GM19043 (cell line): Measurements from ENCODE around the gene CUX1.
"Not testable (repeated sequence)": the region's sequence is repeated elsewhere in the genome, so short reads cannot be mapped to it uniquely, and the experiment has no call there.

Experiments used
- ATAC-seq: cut with Tn5 transposase; IDR thresholded peaks from one replicate; pipeline ENCODE4 v1.9.1; 2021; ENCODE audit warnings: low read depth; ENCODE audit not compliant: unreplicated experiment

Gene CUX1

DNA sequence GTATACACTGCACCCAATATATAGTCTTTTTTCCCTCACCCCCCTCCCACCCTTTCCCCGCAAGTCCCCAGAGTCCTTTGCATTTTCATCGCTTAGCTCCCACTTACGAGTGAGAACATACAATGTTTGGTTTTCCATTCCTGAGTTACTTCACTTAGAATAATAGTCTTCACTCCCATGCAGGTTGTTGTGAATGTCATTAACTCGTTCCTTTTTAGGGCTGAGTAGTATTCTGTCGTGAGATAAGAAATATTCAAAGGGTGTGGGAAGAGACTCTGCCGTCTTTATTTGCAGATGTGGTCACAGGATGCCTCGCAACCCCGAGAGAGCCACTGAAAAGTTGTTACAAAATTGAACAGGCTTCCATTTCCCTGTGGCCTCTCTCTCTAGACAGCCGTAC lies 331.4 kb downstream of the CUX1 start:
- no peak for ATAC-seq

DNA sequence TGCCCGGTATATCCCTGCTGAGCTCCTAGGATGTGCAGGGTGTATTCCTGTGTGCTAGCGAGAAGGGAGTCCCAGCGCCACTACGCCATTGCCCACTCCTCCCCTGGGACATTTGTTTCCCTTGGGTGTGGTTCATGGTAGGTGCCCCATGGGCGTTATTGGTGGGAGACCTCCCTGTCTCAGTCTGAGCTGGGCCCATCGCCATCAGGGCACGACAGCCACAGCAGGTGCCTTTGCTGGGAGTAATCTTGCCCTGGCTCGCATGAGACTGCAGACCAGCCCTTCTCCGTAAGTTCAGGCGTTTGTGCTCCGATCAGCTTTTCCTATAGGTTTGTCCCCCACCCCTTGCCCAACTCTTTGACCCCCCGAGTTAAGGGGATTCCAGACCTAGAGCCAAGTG lies 332.0 kb downstream of the CUX1 start:
- ATAC-seq: no peak

DNA sequence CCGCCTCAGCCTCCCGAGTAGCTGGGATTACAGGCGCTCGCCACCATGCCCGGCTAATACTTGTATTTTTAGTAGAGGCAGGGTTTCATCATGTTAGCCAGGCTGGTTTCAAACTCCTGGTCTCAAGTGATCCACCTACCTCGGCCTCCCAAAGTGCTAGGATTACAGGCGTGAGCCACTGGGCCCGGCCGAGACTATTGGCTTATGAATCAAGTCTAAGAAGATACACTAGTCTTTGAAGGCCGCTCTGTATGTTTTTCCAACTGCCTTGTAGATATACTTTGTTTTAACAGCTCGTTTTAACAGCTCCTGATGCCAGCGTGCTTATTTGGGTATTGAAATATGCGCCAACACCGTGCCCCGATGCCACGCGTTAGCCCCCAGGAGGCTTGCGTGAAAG lies 332.8 kb downstream of the CUX1 start:
- ATAC-seq: no peak

DNA sequence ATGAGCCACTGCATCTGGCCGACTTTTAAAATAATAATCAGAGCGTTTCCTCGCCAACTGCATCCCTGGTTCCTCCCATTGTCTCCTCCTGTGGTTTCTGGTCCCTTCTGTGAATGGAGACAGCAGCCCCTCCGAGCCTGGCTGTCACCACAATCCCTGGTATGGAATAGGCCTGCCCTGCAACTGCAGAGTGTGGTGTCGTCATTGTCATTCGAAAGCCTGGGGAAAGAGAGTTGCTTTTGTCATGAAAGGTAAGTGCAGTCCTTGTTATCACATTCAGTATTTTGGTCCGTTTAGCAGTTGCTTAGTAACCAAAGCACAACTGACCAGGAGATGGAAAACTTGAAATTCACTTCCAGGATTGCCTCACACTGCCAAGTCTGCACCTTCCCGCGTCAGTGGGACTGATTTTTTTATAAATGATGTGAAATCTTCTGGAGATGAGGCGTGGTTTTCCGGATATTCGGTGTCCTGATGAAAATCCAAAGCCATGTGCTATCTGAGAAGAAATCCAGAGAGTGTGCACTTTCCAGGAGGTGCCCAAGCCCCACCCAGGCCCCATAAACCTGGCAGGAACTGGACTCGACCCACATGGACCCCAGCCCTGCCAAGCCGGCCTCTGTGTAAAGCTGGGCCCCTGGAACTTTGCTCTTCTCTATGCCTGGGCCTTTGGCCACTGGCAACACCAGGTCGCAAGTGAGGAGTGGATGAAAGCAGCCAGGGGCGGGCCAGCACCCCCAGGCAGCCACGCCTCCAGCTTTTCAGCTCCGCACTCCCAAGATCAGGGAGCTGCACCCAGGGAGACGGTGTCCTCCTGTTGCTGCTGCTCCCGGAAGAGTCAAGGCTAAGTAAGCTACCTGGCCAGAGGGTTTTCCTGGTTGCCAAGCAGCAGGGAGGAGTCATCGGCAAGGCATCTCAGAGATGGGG lies 335.5 kb downstream of the CUX1 start:
- no peak for ATAC-seq

DNA sequence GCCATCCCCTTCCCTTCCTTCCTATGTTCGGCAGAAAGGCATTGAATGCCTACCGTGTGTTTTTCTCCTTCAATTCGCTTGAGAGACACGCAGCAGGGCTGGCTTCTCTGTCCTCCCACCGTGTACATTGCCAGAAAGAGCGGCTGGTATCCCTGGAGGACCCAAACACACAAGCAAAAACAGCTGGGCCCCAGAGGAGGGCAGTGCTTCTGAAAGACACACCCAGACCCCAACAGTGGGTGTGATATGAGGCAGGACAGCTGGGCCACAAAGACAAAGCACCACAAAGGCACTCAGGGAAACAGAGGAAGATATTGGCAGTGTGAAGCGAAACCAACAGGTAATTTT lies 336.1 kb downstream of the CUX1 start:
- no peak for ATAC-seq

DNA sequence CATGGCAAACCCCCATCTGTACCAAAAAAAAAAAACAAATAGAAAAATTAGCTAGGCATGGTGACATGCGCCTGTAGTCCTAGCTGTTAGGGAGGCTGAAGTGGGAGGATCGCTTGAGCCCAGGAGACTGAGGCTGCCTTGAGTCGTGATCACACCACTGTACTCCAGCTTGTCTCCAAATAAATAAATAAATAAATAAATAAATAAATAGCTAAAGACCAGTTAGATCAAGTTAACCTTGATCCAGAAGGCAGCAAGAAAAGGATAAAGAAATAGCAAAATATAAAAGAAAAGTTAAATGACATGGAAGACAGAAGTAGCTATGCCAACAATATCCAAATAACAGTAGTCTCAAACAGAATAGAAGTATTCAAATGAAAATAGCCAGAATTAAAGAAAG lies 337.0 kb downstream of the CUX1 start:
- no peak for ATAC-seq

DNA sequence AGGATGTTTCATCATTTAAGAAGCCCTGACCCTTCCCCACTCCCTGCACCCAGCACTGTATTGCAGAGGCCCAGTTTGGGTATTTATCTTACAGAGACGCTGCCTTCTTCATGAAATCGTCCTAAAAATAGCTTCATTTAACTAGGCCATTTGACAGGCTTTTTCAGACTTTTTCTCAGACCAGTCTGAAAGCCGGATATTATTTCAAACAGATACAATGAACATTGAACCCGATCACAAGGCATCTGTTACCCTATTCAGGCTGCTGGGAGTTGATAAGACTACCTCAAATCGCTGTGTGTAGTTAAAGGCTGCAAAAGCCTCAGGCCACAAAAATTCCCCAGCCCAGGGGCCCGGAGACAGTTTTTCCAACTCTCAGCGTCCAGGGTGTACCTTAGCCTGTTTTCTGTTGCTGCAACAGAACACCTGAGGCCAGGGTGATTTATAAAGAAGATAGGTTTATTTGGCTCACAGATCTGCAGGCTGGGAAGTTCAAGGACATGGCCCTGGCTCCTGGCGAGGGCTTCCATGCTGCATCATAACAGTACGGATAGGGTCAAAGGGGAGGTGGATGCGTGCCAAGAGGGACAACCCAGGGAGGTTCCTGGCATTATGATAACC lies 338.5 kb downstream of the CUX1 start:
- no peak for ATAC-seq

DNA sequence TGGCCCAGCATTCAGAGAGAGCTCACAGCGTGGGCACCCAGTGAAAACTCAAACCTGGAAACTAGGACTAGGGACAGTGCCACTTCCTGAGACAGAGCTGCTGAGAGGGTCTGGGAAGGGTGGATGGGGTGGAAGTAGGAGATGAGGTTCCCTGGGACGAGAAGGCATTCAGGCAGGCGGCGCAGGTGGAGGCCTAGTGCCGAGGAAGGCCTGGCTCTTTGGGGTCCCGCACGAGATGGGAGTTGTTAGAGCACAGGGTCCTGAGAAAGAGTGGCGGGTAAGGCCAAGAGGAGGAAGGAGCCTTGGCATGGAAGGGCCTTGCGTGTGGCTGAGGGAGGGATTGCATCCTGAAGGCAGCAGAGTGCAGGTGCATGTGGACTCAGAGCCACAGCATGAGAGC lies 339.4 kb downstream of the CUX1 start:
- ATAC-seq: no peak

DNA sequence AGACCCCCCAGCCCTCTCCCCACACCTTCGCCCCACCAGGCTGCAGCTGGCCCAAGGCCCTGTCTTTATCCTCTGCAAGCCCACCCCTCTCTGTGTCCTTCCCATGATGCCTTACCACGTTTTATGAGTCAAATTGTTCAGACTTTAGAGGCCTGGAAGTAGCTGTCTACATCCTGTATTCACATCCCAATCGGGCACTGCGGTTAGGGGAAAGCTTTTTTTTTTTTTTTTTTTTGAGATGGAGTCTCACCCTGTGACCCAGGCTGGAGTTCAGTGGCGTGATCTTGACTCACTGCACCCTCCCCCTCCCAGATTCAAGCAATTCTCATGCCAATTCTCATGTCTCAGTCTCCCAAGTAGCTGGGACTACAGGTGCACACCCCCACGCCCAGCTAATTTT lies 347.7 kb downstream of the CUX1 start:
- no peak for ATAC-seq

DNA sequence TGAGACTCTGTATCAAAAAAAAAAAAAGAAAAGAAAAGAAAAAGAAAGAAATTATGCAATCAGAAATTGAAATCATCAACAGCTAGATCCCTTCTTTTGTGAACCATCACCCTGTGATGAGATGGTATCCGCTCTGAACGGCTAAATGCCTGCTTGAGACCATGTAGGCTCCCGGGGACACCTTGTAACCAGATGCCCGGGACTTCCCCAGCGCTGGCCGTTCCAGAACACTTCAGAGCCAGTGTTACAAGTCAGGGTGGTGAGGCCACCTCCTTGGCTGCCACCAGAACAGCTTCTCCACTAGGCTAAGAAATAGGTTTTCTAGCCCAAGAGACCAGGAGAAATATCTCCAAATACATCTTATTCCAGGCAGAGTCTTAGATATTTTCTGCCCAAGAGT lies 349.8 kb downstream of the CUX1 start:
- ATAC-seq: no peak

DNA sequence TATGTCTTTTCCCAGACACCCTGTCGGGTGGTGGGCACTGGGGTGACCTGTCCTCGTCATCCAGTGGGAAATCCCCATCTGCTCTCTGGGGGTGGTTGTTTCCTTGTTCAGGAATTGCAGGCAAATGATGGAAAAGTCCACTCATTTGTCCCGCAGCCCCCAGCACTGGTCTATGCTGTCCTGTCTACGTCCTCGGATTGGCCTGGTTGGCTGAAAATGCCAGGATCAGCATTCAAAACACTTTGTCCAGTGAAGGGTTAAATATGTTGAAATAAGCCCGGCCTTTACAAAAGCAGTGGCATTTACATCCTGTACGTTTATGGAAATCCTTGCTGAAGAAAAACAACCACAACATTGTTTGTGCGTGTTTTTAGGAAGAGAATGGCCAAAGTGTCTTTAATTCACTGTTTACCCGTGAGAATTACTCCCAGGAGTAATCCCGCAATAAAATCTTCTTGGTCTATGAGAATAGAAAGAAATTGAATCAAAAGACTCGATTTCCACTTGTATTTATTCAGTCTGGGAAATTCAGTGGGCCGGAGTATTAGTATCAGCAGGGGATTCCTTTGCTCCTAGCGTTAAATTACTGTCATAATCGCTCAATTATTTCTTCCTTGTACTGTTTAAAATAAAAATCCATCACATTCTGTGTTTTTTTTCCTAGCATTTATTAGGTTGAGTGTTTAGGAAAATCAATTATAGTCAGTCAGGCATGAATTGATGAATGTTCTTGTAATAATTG lies 352.4 kb downstream of the CUX1 start:
- no peak for ATAC-seq

DNA sequence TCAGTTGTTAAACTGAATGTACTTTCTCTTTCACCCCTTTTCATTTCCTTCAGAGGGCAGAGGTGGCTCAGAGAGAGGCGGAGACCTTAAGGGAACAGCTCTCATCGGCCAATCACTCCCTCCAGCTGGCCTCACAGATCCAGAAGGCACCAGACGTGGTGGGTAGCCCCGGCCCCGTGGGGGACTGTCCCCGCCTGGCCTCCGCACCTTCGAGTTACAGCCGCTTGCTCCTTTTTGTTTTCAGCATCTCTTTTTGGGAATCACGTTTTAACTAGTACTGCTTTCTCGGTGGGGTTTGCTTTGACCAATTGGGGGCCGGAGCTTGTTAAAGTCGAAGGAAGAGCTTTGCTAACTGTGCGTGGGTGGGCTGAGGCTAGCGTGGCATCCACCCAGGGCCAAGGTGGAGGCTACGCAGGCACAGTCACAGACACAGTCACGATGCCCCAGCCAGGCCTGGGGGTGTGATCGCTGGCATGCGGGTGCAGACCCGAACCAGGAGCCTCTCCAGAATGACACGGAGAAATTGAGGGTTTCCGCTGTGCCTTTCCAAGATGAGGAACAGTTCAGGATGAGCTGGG lies 353.1 kb downstream of the CUX1 start:
- no peak for ATAC-seq

DNA sequence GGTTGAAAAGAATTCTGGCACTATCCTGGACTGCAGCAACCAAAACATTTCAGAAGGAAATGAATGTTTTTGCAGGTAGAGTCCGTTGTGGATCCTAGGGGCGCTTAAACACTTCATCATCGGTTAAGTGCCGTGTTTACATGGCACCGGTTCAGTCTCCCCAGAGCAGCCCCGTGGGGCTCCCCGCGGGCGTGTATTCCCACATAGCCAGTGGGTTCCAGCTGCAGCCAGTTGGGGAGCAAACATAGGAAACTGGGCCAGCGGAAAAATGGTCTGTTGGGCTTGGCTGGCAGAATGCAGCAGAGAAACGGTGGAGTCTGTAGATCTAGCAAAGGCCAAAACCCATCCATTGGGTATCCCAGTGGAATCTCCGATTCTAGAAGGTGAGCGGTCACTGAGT lies 356.2 kb downstream of the CUX1 start:
- ATAC-seq: no peak

DNA sequence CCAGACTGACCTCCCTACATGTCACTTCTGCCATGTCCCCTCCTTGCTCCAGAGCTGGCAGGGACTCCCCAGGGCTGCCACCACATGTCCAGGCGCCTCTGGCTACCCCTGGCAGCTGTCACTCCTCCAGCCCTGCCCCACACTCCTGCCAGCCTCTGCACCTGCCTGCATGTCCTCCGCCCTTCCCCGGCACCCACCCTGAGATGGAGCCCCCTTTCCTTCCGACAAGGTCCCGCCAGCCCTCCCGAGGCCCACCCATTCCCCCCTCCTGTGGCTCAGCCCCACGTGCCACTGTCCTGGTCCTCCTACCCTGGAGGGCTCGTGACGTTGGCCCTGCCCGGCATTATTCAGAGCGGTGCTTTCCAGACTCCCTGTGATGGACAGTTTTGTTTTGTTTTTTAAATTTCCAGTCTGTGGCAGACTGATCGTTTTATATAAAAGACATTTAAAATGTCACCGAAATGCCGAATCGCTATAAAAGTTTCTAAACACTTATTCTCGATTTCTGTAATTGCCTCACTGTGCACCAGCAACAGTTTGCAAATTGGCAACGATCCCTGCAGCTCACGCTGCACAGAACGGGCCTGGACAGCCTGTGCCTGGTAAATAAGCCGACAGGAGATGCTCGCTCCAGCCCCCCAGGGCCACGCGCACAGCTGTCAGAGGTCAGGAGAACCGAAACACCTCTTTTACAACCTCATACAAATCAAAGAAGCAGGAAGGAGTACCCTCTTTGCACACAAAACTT lies 358.2 kb downstream of the CUX1 start:
- ATAC-seq: no peak

DNA sequence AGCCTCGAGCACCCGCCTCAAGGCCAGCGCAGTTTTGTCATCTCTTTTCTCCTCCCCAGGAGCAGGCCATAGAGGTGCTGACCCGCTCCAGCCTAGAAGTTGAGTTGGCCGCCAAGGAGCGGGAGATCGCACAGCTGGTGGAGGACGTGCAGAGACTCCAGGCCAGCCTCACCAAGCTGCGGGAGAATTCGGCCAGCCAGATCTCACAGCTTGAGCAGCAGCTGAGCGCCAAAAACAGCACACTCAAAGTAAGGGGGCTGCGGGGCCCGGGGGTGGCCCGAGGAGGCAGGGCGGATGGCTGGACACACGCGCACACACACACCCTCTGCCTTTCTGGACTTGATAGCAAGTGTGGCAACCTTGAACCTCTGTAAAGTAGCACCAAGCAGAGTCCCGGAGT lies 361.0 kb downstream of the CUX1 start:
- no peak for ATAC-seq

DNA sequence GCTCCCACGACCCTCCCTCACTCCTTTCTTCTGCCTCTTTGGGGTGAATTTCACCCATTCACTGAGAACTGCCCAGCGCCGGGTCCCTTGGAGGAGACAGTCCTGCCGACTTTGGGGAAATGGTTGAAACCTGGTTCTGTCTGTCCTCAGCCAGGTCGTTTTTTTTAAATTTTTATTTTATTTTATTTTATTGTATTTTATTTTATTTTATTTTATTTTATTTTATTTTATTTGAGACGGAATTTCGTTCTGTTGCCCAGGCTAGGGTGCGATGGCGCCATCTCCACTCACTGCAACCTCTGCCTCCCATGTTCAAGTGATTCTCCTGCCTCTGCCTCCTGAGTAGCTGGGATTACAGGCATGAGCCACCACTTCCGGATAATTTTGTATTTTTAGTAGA lies 363.3 kb downstream of the CUX1 start:
- no peak for ATAC-seq

DNA sequence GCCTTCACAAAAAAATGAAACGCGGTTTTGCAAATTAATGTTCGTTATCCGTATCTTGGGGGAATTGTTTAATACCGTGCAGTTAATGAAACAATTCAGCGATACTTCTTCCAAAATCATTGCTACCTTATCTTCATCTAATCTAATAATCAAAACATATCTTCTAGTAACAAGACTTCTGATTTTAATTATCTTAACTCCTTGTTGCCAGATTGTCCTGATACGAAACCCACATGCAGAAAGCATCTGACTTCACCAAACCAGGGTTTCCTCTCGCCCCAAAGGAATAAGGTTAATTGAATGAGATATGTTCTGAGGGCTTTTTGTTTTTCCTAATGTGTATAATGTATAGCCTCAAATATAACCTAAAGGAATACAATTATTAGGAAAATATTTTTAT lies 364.1 kb downstream of the CUX1 start:
- ATAC-seq: no peak

DNA sequence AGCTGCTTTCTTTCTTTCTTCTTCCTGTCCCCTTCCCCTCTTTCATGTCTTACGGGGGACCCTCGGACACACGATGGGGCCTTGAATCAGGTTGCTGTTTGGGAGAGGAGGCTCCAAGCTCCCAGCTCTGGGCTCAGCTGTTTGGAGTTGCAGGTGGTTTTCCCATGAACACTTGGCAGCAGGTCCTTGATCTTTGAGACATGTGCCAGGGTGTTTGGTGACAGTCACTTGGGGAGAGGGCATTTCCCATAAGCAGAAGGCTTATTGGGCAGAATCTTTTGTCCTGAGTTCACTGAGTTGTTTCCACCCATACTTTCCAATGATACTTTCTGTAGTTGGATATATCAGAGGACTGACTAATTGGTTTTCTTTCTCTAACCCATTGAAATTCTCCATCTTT lies 364.6 kb downstream of the CUX1 start:
- no peak for ATAC-seq

DNA sequence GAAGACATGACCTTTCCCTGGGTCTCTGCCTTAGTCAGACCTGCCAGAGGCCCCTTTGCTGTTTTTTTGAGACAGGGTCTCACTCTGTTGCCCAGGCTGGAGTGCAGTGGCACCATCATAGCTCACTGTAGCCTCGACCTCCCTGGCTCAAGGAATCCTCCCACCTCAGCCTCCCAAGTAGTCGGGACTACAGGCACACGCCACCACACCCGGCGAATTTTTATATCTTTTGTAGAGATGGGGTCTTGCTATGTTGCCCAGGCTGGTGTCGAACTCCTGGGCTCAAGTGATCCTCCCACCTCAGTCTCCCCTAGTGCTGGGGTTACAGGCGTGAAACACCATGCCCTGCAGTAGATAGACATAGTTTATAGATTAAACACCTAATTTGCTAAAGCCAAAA lies 366.4 kb downstream of the CUX1 start:
- not testable (repeated sequence) for ATAC-seq

DNA sequence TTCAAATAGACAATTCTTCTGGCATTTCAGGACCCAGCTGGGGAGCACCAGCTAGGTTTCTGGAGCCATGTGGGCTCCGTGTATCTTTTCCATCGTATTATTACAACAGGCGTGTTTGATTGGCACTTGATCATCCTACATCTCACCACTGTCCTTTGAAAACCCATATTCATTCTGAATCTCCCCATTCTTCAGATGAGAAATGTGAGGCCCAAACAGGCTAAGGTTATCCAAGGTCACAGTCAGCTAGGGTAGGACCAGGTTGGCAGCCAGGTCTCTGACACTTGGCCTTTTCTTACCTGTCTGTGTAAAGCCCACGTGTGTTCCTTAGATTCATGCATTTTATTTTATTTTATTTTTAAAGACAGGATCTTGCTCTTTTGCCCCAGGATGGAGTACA lies 366.9 kb downstream of the CUX1 start:
- no peak for ATAC-seq

DNA sequence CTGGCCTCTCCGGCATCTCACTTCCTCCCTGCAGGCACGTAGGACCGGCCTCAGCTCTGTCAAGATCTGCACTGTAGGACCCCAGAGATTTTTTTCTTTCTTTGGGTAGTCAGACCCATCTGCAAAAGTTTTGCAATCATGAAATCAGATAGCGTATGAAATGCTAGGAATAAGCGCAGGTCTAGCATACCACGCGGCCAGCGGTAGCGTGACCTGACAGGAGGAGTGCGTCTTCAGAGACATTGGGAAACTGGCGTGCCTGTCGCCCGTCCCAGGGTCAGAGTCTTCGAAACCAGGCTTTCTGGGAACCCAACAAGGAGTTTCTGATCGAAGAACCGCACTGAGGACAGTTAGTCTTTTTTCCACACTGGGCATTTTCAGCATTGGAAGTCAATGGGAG lies 368.4 kb downstream of the CUX1 start:
- no peak for ATAC-seq
